ENCODE results near the gene CYTIP. TPM values are rescaled to one million over a fixed set of nuclear protein-coding genes. Genes with fewer than 3 reads are reported as not detected.

Gene CYTIP
- polyA plus RNA-seq, 1 of the 3 experiments (the other 2 are of a cell fraction) = not detected

DNA sequence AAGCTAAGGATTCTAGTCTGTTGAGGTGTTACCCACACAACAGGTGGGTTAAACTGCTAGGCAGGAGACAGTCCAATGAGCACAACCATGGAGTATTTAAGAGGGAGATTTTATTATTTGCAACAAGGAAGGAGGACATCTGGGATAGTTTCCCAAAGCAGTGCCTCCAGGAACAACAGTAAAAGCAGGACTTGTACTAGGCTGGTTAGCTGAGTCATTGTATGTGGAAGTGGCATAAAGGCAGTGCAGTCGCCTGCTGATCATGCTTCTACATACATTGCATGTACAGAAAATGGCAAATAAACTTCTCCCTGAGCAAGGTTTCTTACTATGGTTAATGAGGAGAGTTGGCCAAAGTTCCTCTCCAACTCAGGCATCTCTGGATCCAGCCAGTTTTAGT, 46.1 kb upstream of the CYTIP start (continued):
- TF ChIP-seq, protein P1, sequence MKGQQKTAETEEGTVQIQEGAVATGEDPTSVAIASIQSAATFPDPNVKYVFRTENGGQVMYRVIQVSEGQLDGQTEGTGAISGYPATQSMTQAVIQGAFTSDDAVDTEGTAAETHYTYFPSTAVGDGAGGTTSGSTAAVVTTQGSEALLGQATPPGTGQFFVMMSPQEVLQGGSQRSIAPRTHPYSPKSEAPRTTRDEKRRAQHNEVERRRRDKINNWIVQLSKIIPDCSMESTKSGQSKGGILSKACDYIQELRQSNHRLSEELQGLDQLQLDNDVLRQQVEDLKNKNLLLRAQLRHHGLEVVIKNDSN (IDR thresholded peaks at IDR 0.05; ENCODE audit: borderline replicate concordance, low read depth) = no peak
- TF ChIP-seq RAD21 (IDR thresholded peaks at IDR 0.05; ENCODE audit: low read length) (no peak), RCOR1 (IDR thresholded peaks at IDR 0.05; ENCODE audit: low read length) (no peak), EZH2phosphoT487 (IDR thresholded peaks at IDR 0.05; ENCODE audit: borderline replicate concordance, low read depth) (no peak), JUND (IDR thresholded peaks at IDR 0.05) (no peak), MXI1 (IDR thresholded peaks at IDR 0.05; ENCODE audit: low read depth, low read length) (no peak), FOXM1 (IDR thresholded peaks at IDR 0.05; ENCODE audit: low read depth) (no peak), SMC3 (IDR thresholded peaks at IDR 0.05; ENCODE audit: low read depth, low read length) (no peak), NRF1 (IDR thresholded peaks at IDR 0.05; ENCODE audit: low read depth, low read length) (no peak), FOXJ3 (CRISPR knock-in tag; IDR thresholded peaks at IDR 0.05) (no peak)
- TF ChIP-seq, protein P2, sequence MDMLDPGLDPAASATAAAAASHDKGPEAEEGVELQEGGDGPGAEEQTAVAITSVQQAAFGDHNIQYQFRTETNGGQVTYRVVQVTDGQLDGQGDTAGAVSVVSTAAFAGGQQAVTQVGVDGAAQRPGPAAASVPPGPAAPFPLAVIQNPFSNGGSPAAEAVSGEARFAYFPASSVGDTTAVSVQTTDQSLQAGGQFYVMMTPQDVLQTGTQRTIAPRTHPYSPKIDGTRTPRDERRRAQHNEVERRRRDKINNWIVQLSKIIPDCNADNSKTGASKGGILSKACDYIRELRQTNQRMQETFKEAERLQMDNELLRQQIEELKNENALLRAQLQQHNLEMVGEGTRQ (IDR thresholded peaks at IDR 0.05; ENCODE audit: borderline replicate concordance, low read depth, low read length) = no peak

DNA sequence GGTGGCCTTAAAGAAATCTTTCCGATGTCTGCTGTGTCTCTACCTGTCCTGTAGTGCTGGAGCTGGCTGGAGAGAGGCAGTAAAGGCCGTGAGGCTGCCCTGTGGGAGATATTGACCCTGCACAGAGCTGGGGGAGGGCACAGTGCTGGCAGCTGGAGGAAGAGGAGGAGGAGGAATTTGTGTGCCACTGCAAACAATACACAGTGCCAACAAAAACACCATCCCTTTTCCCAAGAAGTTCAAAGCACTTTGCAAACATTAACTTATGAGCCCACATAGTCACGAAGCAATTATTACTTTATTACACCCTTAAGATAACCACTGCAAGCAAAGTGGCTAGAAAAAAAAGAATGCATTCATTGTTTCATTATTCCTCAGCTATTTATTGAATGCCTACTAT, 45.0 kb upstream of the CYTIP start:
- Histone ChIP-seq H3K4me2 (peak overlapping the region; percentile 20), H3K9me2 (no peaks in the 10 kb centered on the region), H4K20me1 (ENCODE audit: insufficient read depth) (no peaks in the 10 kb centered on the region), H3K9ac (no peak overlapping the region), H3K27me3 (ENCODE audit: insufficient read depth) (peaks cover 31% of the 10 kb centered on the region), H3F3A (replicated peaks; ENCODE audit: insufficient read depth) (no peaks in the 10 kb centered on the region), H3K79me2 (ENCODE audit: insufficient read depth) (no peaks in the 10 kb centered on the region), H3K9me3 (no peaks in the 10 kb centered on the region), H2AFZ (ENCODE audit: low read depth) (no peak overlapping the region), H3K27ac (ENCODE audit: low read depth in 2 of 2, low read length in 1 of 2) (no peak overlapping the region), H3K36me3 (replicated peaks in 1 of 2; ENCODE audit: control insufficient read depth in 1 of 2, insufficient read depth in 2 of 2, low read length in 1 of 2) (no peaks in the 10 kb centered on the region), H3K4me1 (ENCODE audit: control insufficient read depth in 1 of 2, insufficient read depth in 2 of 2, low read depth in 1 of 2, low read length in 1 of 2) (no peaks in the 10 kb centered on the region), H3K4me3 (ENCODE audit: low read depth in 2 of 2, low read length in 1 of 2) (no peak overlapping the region)
- CTCF ChIA-PET = interaction anchor here (1.2 to 2.2 kb wide), 4 partner anchors 9 to 1265 kb away, joined by 3 to 8 read pairs (median 4); no protein-coding TSS in a partner anchor
- 6% methylated on average over 3 of the region's 3 CpGs for WGBS (ENCODE audit: low lambda C conversion rate)
- POLR2A ChIA-PET = no interaction called here
- DNase-seq = no peak
- TF ChIP-seq NFIC (IDR thresholded peaks at IDR 0.05; ENCODE audit: borderline replicate concordance) = no peak
- TF ChIP-seq SMC3 (IDR thresholded peaks at IDR 0.05; ENCODE audit: low read depth, low read length) = no peak
- TF ChIP-seq RFX5 (IDR thresholded peaks at IDR 0.05; ENCODE audit: low read length) = no peak

DNA sequence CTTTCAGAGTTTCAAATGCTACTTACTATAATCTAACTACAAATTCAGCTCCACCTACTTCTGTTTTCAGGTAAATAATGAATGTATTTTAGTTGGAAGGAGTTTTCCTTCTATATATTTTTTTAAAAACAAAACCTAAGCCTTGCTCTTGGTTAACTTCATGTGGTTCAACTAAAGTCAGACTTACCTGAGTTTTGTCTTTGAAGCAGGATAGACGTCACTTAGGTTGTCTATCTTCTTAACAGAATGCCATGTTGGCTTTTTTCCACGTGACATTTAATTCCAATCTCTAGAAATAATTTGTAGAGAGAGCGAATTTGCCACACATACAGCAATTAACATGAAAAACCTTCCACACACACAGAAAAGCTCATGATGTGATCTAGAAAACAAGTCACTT, 43.9 kb upstream of the CYTIP start:
- no peaks in the 10 kb centered on the region for H3K79me2 ChIP-seq (ENCODE audit: insufficient read depth)
- ChIA-PET POLR2A (no interaction called here), CTCF (interaction anchor here (1.4 to 2.2 kb wide), 3 partner anchors 10 to 1267 kb away, joined by 3 to 8 read pairs (median 6); no protein-coding TSS in a partner anchor)
- H3K9me3 ChIP-seq = no peaks in the 10 kb centered on the region
- H4K20me1 ChIP-seq (ENCODE audit: insufficient read depth) = no peaks in the 10 kb centered on the region
- no peaks in the 10 kb centered on the region for H3F3A ChIP-seq (replicated peaks; ENCODE audit: insufficient read depth)
- H3K36me3 ChIP-seq (replicated peaks in 1 of 2; ENCODE audit: control insufficient read depth in 1 of 2, insufficient read depth in 2 of 2, low read length in 1 of 2) = no peaks in the 10 kb centered on the region
- TF ChIP-seq GABPA (IDR thresholded peaks at IDR 0.05; ENCODE audit: low read depth) = no peak
- no peak for TF ChIP-seq JUND (IDR thresholded peaks at IDR 0.05)
- TF ChIP-seq CHD2 (IDR thresholded peaks at IDR 0.05; ENCODE audit: low read length, partially characterized antibody) = no peak
- no peaks in the 10 kb centered on the region for H3K4me1 ChIP-seq (ENCODE audit: control insufficient read depth in 1 of 2, insufficient read depth in 2 of 2, low read depth in 1 of 2, low read length in 1 of 2)
- H3K4me3 ChIP-seq (ENCODE audit: low read depth in 2 of 2, low read length in 1 of 2) = no peak overlapping the region
- 8% methylated on average over 3 of the region's 3 CpGs for WGBS (ENCODE audit: low lambda C conversion rate)
- DNase-seq = no peak
- H3K4me2 ChIP-seq = no peak overlapping the region
- H3K27me3 ChIP-seq (ENCODE audit: insufficient read depth) = peaks cover 31% of the 10 kb centered on the region
- no peak overlapping the region for H2AFZ ChIP-seq (ENCODE audit: low read depth)
- no peak overlapping the region for H3K9ac ChIP-seq
- H3K9me2 ChIP-seq = no peaks in the 10 kb centered on the region
- H3K27ac ChIP-seq (ENCODE audit: low read depth in 2 of 2, low read length in 1 of 2) = no peak overlapping the region

All from SK-N-SH (cell line).